HG03571 (cell line): ENCODE measurements around the gene OLFML1.
A peak's percentile ranks its signal among the peaks of the same experiment; 100 is the strongest.
"Not testable (repeated sequence)": the region's sequence is repeated elsewhere in the genome, so short reads cannot be mapped to it uniquely, and the experiment has no call there.

Experiments used
- ATAC-seq: cut with Tn5 transposase; IDR thresholded peaks from one replicate; pipeline ENCODE4 v1.9.1; 2021; ENCODE audit not compliant: unreplicated experiment

The OLFML1 gene

DNA sequence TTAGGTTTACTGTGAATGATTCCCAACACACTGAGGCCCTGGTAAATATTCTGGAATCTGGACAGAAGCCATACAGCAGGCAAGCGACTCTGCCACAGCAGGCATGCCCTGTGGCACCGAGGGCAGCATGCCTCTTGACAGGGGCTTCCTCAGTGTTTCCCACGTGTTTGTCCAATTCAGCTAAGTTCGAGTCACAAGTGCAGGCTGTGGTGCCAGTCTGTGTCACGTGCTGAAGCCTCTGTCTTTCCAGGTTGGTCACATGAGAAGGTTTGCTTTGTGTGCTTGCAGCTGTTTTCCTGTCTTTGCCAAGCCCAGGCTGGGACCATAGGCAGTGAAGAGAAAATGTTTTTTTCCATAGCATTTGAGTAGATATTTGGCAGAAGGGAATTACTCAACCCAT lies 26.1 kb downstream of the OLFML1 start:
- ATAC-seq, result no peak

DNA sequence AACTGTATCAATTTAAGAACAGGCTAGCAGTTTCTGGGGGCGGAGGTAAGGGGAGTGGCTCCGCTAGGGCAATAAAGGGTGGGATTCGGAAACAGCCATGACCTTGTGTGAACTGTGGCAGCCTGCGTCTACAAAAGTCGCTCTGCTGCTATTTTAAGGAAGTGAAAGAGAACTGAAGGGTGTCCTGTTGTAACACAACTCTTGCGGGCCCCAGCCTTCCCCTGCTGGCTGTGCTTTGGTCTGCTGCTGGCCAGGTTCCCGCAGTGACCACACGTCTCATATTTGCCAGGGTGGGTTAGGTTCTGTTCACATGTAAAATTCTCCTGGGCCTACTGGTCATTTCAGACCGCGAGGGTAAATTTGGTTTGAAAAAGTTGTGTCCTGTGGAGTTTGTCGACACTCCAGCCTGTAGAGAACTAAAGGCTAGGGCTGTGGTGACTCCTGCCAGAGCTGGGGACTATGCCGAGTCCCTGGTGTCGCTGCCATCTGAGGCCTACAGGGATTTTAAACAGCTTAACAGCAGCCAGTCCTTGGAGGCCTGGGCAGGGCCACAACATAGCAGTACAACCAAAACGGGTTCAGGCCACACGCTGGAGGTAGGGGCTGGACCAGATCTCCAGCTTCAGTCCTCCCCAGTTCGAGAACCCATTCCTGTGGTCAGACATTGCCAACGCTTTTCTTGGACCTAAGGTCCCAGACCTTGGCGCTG lies 27.4 kb downstream of the OLFML1 start:
- ATAC-seq, result peak; percentile 74

DNA sequence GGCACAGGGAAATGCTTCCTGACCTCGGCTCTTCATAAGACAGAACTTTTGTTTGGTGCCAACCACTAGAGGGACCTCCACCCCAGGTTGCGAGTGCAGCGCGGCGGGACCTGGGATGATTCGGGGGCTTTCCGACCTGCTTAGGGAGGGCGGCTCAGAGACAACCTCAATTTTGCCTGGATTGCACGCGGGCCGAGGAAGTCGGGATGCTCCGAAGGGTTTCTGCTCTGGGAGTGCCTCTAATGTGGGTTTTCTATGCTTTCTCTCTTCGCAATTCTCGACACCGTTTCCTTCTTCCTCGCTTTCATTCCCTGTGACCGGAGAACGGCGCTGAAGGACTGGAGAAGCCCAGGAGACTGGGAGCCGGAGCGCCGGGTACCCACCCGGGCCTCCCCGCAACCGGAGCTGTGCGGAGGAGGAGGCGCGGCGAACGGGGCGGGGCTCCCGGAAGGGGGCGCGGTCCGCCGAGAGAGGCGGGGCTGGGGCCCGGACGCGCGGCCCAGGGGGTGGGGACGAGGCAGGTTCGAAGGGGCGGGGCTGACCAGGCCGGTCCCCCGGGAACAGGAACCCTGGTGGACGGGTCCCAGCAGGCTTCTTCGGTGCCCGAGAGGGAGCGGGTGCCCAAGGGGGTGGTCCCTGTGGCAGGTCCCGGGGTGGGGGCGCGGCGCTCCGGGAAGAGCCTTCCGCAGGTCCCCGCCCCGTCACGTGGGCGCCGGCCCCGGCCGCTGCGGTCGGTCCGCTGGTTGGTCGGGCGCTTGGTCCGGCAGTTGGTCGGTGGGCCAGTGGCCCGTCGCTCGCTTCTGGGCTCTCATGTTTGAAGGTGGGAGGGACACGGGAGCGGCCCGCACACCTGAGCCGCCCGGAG lies 28.2 kb downstream of the OLFML1 start, which contains the start of gene PPFIBP2:
PPFIBP2 (plus strand) TSS at position 766 of the 865 bp plus-strand sequence. CDS start 35,477 bp downstream, outside the sequence.
- ATAC-seq, result peak; percentile 69

DNA sequence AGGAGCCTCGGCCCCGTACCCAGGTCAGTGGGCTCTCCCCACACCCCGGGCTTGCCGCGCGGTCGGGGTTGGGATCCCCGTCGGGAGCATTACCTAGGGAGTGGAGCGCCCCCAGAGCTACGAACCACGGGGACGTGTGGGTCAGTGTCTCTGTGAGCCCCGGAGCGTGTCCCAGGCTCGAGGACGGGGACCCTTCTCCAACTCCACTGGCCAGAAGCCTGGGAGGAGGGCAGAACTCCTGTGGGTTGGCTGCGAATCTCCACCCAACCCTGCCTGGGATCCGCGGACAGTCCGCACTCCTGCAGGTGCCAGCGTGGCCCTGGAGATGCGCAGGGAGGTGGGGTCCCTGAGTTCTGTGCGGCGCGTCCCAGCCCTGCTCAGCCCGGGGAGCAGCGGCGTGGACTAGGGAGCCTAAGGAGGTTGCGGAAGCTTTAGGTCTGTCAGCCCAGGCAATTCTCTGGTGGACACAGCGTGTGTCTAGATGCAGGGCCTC lies 28.8 kb downstream of the OLFML1 start:
- peak; percentile 3 for ATAC-seq

DNA sequence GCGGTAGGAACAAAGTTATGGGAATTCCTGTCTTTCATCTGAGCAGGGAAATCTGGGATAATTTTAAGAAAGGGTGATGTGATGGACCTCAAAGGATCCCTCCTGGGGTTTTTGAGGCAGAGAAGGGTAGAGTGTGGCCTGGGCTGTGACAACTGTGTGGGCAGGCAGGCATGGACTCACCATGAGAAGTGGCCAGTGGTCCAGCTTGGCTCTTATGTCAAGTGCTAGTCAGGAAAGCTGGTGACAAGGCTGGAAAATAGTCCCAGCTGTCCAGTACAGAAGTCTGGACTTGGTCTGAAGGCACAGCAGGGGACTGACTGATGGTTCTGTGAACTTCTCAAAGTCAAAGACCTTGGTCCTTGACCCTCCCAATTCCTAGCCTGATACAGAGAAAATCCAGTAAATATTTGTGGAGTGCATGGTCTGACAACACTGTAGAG lies 30.2 kb downstream of the OLFML1 start:
- no peak for ATAC-seq

- no peak for ATAC-seq
Observed at GRCh38 chr11:7516475-7516874, 31.2 kb downstream of the OLFML1 start.

DNA sequence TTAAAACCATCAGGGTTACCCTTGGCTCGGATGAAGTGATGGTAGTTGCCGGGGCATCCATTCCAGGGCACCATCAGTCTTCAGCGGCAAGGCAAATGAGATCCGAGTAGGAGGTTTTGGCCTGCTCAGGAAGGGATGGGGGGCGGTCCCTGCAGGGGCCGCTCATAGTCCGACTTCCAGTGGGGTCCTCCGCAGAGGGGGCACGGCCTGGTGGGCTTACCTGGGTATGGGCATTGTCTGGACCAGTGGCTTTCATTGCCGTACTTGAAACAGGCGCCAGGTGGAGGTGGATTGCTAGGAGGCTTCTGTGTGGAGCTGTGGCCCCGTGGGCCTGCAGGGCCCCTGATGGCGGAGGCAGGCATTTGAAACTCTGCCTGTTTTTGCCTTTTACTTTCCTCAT lies 32.4 kb downstream of the OLFML1 start:
- ATAC-seq, result not testable (repeated sequence)

DNA sequence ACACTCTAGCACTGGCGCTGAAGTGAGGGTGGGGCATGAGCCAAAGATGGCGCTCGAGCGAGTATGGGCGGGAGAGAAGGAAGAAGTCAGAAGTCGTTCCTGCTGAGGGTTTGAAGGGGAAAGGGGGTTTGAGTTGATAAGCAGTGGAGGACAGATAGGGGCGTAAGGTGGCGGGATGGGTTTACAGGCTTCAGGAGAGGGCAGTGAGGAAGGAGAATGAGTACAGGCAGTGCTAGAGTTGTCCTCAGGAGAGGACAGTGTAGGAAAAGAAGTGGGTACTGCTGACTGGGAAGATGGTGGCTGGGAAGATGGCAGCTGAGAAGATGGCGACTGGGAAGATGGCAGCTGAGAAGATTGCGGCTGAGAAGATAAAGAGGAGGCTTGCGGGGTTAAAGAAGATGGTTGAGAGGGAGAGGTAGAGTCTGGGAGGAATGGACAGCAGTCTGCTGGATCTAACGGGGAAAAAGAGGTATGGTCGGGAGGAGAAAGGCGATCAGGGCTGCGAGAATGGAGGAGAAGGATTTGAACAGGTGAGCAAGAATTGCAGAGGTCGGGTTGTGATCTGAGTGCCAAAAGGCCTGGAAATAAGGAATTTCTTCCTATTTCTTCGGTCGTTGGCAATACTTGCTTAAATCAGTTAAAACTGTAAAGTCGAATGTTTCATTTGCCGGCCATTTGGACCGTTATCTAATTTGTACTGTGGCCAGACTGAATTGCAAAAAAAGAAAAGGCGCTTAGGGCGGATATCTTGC lies 33.7 kb downstream of the OLFML1 start:
- ATAC-seq, result no peak

GRCh38 chr11:7520011-7520942 lies 35.0 kb downstream of the OLFML1 start:
- peak; percentile 58 for ATAC-seq

DNA sequence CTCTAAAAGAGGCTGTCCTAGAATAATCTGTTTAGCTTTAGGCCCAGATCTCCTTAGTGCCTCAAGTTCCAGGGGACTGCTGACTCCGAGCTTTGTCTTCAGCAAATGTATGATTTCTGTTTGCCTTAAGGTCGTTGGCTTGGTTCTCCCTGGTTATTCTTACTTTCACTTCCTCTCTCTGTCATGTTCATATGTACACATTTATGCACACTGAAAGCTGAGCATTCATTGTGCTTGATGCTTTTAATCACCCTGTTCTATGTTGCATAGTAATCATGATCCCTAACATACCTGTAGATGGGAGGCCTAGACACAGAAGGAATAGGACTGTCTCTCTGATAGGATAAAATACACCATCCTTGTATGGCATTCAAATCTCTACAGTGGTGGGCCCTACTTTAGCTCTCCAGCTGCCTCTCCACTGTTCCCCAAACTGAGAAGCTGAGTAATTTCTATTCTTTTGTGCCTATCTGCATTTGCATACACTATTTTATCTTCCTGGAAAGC lies 35.7 kb downstream of the OLFML1 start:
- peak; percentile 79 for ATAC-seq

DNA sequence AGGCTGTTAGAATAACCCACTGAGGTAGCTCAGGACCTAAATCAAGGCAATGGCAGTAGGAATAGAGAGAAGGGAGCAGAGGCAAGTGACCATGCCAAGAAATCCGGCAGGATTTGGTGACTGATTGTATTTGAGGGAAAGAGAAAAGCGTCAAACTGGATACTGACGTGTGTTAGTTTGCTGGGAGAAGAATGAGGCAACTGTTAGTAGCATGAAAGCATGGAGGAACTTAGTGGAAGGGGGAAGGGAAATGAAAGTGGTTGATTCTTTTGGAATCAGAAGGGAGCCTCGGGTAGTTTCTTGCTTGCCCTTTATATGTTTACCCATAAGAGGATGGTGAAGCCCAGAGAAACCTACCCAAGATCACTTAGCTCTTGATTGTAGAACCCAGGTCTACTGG lies 36.8 kb downstream of the OLFML1 start:
- no peak for ATAC-seq

DNA sequence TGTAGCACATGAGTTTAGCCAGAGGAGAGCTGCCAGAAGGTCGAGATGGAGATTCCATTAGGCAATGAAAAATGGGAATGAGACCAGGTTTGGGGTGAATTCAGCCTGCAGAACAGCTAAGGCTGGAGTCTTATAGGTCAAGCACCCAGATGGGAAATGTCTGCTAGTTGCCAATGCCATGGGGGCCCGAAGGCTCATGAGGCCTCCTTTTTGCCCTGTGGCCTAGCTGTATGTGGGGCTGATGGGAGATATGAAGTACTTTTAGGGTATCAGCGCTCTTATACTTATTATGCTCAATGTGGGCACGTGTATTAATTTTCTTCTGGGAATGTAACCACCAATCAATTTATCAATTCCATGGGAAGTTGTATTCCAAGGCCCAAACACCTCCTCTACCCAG lies 37.2 kb downstream of the OLFML1 start:
- no peak for ATAC-seq

GRCh38 chr11:7523416-7524210 lies 38.3 kb downstream of the OLFML1 start:
- ATAC-seq, result no peak

DNA sequence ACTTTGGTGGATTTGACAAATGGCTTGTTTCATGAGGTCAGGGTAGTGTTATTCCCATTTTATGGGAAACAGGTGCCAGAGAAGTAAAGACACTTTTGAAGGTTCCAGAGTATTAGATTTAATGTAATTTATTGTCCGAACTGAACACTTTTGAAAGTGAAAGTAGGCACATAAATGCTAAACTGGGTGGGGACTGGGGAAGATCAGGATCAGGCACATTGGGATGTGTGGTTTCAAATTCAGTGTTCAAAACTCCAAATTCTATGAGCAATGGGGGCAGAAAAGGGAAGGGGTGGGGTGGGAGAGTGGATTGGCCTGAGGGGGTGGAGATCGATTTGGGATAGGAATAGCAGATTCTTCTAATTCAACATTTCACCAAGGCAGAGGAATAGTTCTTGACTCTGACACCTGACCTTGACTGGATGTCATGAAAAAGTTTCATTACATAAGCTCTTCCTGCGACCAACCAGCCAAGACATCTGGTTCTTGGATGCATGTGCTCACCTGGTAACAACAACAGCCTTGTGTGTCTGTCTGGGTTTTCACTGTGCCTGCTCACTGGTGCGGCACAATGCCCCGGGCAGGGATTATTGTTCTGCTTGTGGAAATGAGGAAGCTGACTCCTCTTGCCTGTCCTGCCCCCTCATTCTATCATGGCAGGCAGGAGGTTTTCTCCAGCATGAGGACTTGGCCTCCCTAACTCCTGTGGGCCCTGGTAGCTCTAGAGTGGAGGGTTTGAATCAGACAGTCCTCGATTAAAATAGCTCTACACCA lies 39.3 kb downstream of the OLFML1 start:
- ATAC-seq, result no peak

DNA sequence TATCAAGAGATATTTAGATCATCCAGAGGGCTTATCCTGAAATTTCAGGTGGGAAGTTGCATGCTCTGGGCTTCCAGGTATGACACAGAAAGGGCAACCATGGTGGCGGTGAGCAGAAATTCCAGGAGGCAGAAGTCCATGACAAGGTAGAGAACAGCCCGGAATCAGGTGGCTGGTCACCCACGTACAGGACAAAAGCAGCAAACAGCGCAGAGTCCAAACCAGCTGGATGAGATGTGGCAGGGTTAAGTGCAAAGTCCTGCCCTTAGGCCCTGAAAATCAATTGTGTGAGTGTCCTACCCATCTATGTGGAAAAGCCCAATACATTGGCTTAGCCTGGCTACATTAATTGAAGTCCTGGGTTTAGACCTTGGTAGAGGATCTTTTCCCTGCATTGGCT lies 40.1 kb downstream of the OLFML1 start:
- no peak for ATAC-seq

DNA sequence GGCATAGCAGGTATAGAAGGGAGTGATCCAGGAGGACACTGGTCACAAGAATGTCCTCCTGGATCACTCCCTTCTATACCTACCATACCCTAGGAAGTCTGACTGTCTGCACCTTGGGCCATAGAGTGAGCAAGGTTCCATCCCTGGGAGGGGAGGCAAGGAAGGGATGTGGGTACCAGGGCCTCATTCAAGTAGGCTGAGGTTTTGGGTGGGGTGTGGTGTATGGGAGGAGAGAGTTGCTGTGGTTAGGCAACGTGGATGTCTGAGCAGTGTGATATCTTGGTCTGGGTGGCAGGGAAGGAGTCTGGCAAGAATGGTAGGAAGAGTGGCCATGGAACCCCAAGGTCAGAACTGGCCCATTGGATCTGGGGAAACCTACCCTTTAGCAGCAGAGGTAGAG lies 41.7 kb downstream of the OLFML1 start:
- ATAC-seq, result peak; percentile 45

DNA sequence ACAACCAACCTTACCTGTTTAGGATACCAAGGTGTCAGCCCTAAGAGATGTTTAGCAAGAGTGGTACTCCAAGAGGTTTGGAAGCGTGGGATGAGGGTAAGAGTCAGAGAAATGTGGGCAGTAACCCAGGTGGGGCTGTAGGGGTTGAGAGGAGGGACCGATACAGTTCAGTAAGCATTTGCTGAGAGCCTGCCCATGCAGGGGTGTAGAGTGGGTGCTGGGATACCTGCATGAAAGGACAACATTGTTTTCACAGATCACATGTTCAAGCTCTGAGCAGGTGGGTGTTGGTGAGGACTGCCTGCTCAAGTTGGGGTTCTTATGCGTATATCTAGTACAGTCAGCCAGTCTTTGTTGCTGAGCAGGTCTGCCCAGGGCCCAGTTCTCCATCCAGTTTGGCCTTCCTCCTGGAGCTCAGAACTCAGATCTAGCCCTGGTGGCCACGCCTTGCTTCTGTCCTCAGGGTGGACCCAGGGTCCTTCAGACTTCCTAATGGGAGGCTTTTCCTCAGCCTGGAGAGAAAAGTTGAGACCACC lies 43.3 kb downstream of the OLFML1 start:
- ATAC-seq, result no peak

GRCh38 chr11:7530013-7530640 lies 44.8 kb downstream of the OLFML1 start:
- ATAC-seq, result no peak
